Trophoblast cell (in vitro differentiated cells and primary cell): ENCODE results near the gene LYRM7.

Source experiments
- DNase-seq, 2 donors: peaks; one replicate each; pipeline ENCODE4 v3.0.0-alpha.2; 2016
- H2AFZ ChIP-seq: 2 replicates; pipeline ENCODE4 v1.6.1; 2013; ENCODE audit warnings: low read length, moderate library complexity, mild to moderate bottlenecking; ENCODE audit not compliant: insufficient read depth, poor library complexity
- H2AK5ac ChIP-seq: 2 replicates; pipeline ENCODE4 v1.6.1; 2013; ENCODE audit warnings: mild to moderate bottlenecking, low read length
- H2BK120ac ChIP-seq: 2 replicates; pipeline ENCODE4 v1.6.1; 2013; ENCODE audit warnings: low read length, mild to moderate bottlenecking, moderate library complexity; ENCODE audit not compliant: insufficient read depth, poor library complexity
- H2BK12ac ChIP-seq: 2 replicates; pipeline ENCODE4 v1.6.1; 2013; ENCODE audit warnings: mild to moderate bottlenecking, low read length, moderate library complexity
- H2BK5ac ChIP-seq: 2 replicates; pipeline ENCODE4 v1.6.1; 2013; ENCODE audit warnings: low read length, low read depth, moderate library complexity, mild to moderate bottlenecking; ENCODE audit not compliant: poor library complexity
- H3K14ac ChIP-seq: 2 replicates; pipeline ENCODE4 v1.6.1; 2013; ENCODE audit warnings: mild to moderate bottlenecking, low read length
- H3K18ac ChIP-seq: 2 replicates; pipeline ENCODE4 v1.6.1; 2013; ENCODE audit warnings: mild to moderate bottlenecking, low read length
- H3K23ac ChIP-seq: 2 replicates; pipeline ENCODE4 v1.6.1; 2013; ENCODE audit warnings: low read length
- H3K27ac ChIP-seq: 2 replicates; pipeline ENCODE4 v1.5.1; 2013; ENCODE audit warnings: low read depth, mild to moderate bottlenecking, inconsistent platforms, low read length, moderate library complexity
- H3K27me3 ChIP-seq: 2 replicates; pipeline ENCODE4 v1.6.1; 2013; ENCODE audit warnings: inconsistent platforms, mild to moderate bottlenecking, low read length, moderate library complexity; ENCODE audit not compliant: insufficient read depth
- H3K36me3 ChIP-seq, 2 experiments: 1 replicate in 1 of 2; 2 replicates in 1 of 2; pipeline ENCODE4 v1.6.1; 2013; ENCODE audit warnings: low read length in 2 of 2, mild to moderate bottlenecking in 2 of 2, moderate library complexity in 1 of 2; ENCODE audit not compliant: insufficient read depth in 2 of 2, control insufficient read depth in 1 of 2
- H3K4ac ChIP-seq: 2 replicates; pipeline ENCODE4 v1.6.1; 2013; ENCODE audit warnings: low read depth, mild to moderate bottlenecking, low read length, moderate library complexity
- H3K4me1 ChIP-seq, 2 experiments: 1 replicate in 1 of 2; 2 replicates in 1 of 2; pipeline ENCODE4 v1.6.1; 2013; ENCODE audit warnings: low read length in 2 of 2, mild to moderate bottlenecking in 2 of 2, moderate library complexity in 1 of 2; ENCODE audit not compliant: insufficient read depth in 2 of 2, control insufficient read depth in 1 of 2
- H3K4me2 ChIP-seq: 2 replicates; pipeline ENCODE4 v1.6.1; 2013; ENCODE audit warnings: inconsistent platforms, mild to moderate bottlenecking, low read length, moderate library complexity
- H3K4me3 ChIP-seq: 2 replicates; pipeline ENCODE4 v1.5.1; 2013; ENCODE audit warnings: mild to moderate bottlenecking, low read depth, low read length, inconsistent platforms
- H3K79me1 ChIP-seq: one replicate; pipeline ENCODE4 v1.6.1; 2013; ENCODE audit warnings: low read length
- H3K79me2 ChIP-seq: 2 replicates; pipeline ENCODE4 v1.6.1; 2013; ENCODE audit warnings: low read length, mild to moderate bottlenecking; ENCODE audit not compliant: control insufficient read depth, insufficient read depth, poor library complexity
- H3K9ac ChIP-seq: 2 replicates; pipeline ENCODE4 v1.6.1; 2013; ENCODE audit warnings: mild to moderate bottlenecking, low read length
- H3K9me3 ChIP-seq: 2 replicates; pipeline ENCODE4 v1.6.1; 2013; ENCODE audit warnings: low read depth, mild to moderate bottlenecking, control low read depth, inconsistent platforms, low read length; ENCODE audit not compliant: insufficient read depth
- H4K12ac ChIP-seq: 2 replicates; pipeline ENCODE4 v1.6.1; 2013; ENCODE audit warnings: low read depth, mild to moderate bottlenecking, low read length, moderate library complexity
- H4K8ac ChIP-seq: 2 replicates; pipeline ENCODE4 v1.6.1; 2013; ENCODE audit warnings: low read depth, mild to moderate bottlenecking, low read length, moderate library complexity
- H4K91ac ChIP-seq: one replicate; pipeline ENCODE4 v1.6.1; 2013; ENCODE audit warnings: low read depth, mild to moderate bottlenecking, low read length, moderate library complexity
- WGBS: extraction: QIAGEN DNeasy Blood & Tissue Kit; methylation state at CpG from one replicate; pipeline ENCODE4 v1.1.7; 2013; ENCODE audit warnings: missing lambda C conversion rate; ENCODE audit not compliant: insufficient read length, insufficient coverage; ENCODE audit errors: extremely low coverage; 5-methylcytosine and 5-hydroxymethylcytosine counted together

LYRM7 gene

DNA sequence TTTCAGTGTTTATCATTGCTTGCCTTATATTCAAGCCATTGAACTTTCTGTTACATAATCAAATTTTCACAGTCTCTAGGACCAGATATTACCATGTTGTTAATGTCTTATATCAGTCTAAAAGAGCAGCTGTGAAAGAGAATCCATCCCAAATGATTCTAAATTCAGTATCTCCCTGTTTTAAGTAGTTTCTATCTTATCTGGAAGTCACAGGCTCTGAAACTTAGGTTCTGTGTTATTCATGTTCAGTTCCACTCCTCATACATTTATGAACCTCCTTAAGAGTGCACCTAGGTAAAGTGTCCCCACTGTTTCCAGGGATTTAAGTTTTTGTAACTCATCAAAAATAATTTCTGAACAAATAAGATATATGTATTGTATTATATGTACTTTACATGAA lies 9.7 kb downstream of the LYRM7 start:
- Histone ChIP-seq H2BK120ac (no peak overlapping the region), H4K12ac (no peak overlapping the region), H3K9ac (no peak overlapping the region), H3K79me2 (no peaks in the 10 kb centered on the region), H3K4me3 (no peak overlapping the region), H3K23ac (no peak overlapping the region), H3K4me1 (no peaks in the 10 kb centered on the region), H2AK5ac (no peak overlapping the region), H3K27ac (no peak overlapping the region), H4K8ac (no peak overlapping the region), H3K18ac (no peak overlapping the region), H3K4me2 (no peak overlapping the region), H4K91ac (no peak overlapping the region), H3K36me3 (no peaks in the 10 kb centered on the region), H3K14ac (no peak overlapping the region), H3K4ac (no peak overlapping the region), H2BK5ac (no peak overlapping the region), H2AFZ (no peak overlapping the region), H2BK12ac (no peak overlapping the region), H3K79me1 (no peaks in the 10 kb centered on the region), H3K9me3 (no peaks in the 10 kb centered on the region), H3K27me3 (no peaks in the 10 kb centered on the region)
- no peak for DNase-seq

DNA sequence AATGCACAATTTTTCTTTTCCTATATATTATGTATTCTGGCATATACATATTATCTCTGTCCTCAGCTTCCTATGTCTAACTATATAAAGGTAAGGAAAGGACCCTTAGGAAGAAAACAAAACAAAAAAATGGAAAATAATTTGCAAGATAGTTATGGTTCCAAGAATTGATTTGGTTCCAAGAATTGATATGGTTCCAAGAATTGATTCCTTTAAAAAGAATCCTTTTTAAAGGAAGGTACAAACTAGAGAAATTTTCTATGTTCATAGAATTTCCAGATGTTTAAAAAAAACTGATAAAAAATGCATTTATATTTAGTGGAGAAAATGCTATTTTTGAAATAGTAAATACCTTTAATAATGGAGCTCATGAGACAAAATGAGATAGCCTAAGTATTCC lies 12.1 kb downstream of the LYRM7 start:
- H3K9me3 ChIP-seq, result no peaks in the 10 kb centered on the region
- no peaks in the 10 kb centered on the region for H3K4me1 ChIP-seq
- H3K79me2 ChIP-seq, result no peaks in the 10 kb centered on the region
- H3K9ac ChIP-seq, result no peak overlapping the region
- H3K14ac ChIP-seq, result no peak overlapping the region
- no peak overlapping the region for H2BK12ac ChIP-seq
- H3K4ac ChIP-seq, result no peak overlapping the region
- no peaks in the 10 kb centered on the region for H3K79me1 ChIP-seq
- no peak overlapping the region for H4K91ac ChIP-seq
- no peak for DNase-seq
- H2AFZ ChIP-seq, result no peak overlapping the region
- no peak overlapping the region for H2BK5ac ChIP-seq
- H3K4me3 ChIP-seq, result no peak overlapping the region
- H2AK5ac ChIP-seq, result no peak overlapping the region
- no peak overlapping the region for H3K27ac ChIP-seq
- no peak overlapping the region for H3K4me2 ChIP-seq
- no peak overlapping the region for H3K18ac ChIP-seq
- H3K36me3 ChIP-seq, result no peaks in the 10 kb centered on the region
- no peak overlapping the region for H4K12ac ChIP-seq
- no peak overlapping the region for H3K23ac ChIP-seq
- H3K27me3 ChIP-seq, result no peaks in the 10 kb centered on the region
- H4K8ac ChIP-seq, result no peak overlapping the region
- H2BK120ac ChIP-seq, result no peak overlapping the region

DNA sequence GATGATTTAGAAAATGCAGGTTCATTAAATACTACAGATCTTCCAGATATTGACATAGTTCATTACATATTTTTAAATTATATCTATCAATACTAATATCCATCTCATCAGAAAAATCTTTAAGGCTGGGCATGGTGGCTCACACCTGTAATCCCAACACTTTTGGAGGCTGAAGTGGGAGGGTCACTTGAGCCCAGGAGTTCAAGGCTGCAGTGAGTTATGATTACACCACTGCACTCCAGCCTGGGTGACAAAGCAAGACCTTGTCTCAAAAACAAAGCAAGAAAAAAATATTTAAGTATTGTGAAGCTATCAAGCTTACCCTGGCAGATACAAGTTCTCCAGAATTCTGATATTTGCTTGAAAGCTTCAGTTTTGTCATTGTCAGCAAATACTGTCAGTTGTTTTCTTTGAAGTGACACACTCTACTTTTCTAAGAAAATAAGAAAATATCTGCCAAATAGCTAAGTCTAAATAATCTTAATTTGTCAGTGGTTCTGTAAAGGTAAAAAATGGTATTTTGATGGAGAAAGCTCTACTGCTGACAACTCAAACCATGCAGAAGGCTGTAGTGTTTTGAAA lies 14.9 kb downstream of the LYRM7 start:
- no peak overlapping the region for H3K23ac ChIP-seq
- no peak overlapping the region for H3K18ac ChIP-seq
- no peak overlapping the region for H2BK120ac ChIP-seq
- no peak overlapping the region for H3K14ac ChIP-seq
- no peaks in the 10 kb centered on the region for H3K79me1 ChIP-seq
- H3K36me3 ChIP-seq, result no peaks in the 10 kb centered on the region
- no peak overlapping the region for H3K4me2 ChIP-seq
- H4K8ac ChIP-seq, result no peak overlapping the region
- no peak overlapping the region for H2BK5ac ChIP-seq
- no peaks in the 10 kb centered on the region for H3K27me3 ChIP-seq
- no peak overlapping the region for H3K27ac ChIP-seq
- H3K79me2 ChIP-seq, result no peaks in the 10 kb centered on the region
- no peak overlapping the region for H2AK5ac ChIP-seq
- no peaks in the 10 kb centered on the region for H3K9me3 ChIP-seq
- DNase-seq, result no peak
- no peaks in the 10 kb centered on the region for H3K4me1 ChIP-seq
- H3K4ac ChIP-seq, result no peak overlapping the region
- H3K9ac ChIP-seq, result no peak overlapping the region
- no peak overlapping the region for H2AFZ ChIP-seq
- H4K91ac ChIP-seq, result no peak overlapping the region
- no peak overlapping the region for H4K12ac ChIP-seq
- H2BK12ac ChIP-seq, result no peak overlapping the region
- no peak overlapping the region for H3K4me3 ChIP-seq

DNA sequence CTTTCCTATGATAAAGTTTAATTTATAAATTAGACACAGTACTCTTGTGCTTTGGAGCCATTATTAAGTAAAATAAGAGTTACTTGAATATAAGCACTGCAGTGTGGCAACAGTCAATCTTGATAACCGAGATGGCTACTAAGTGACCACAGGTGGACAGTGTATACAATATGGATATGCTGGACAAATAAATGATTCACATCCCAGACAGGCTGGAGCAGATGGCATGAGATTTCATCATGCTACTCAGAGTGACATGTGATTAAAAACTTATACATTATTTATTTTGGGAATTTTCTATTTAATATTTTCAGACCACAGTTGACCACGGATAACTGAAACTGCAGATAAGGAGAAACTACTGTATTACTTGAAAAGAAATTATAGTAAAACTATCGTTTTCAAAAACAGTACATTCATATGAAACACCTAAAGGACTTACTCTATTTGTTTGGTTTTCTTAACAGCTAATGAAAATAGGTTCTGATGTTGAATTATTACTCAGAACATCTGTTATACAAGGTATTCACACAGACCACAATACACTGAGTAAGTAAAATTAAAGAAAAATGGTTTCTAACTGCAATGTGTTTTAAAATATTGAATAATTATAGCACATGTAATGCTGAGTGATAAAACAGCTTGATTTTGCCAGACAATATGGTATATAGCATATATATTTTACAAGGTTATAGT lies 16.0 kb downstream of the LYRM7 start:
- Histone ChIP-seq H3K27ac (no peak overlapping the region), H3K79me1 (no peaks in the 10 kb centered on the region), H3K4me3 (no peak overlapping the region)

More for the DNA sequence above, 16.0 kb downstream of the LYRM7 start:
- Histone ChIP-seq H3K9ac (no peak overlapping the region), H3K18ac (no peak overlapping the region), H3K27me3 (no peaks in the 10 kb centered on the region), H3K4ac (no peak overlapping the region), H2AK5ac (no peak overlapping the region), H4K91ac (no peak overlapping the region), H4K12ac (no peak overlapping the region), H3K4me2 (no peak overlapping the region), H2AFZ (no peak overlapping the region), H3K79me2 (no peaks in the 10 kb centered on the region), H3K9me3 (no peaks in the 10 kb centered on the region), H2BK12ac (no peak overlapping the region), H3K4me1 (no peaks in the 10 kb centered on the region), H3K23ac (no peak overlapping the region), H4K8ac (no peak overlapping the region), H2BK120ac (no peak overlapping the region), H3K36me3 (no peaks in the 10 kb centered on the region), H3K14ac (no peak overlapping the region), H2BK5ac (no peak overlapping the region)
- DNase-seq, result no peak
- WGBS, result no CpG with 5 or more reads among the region's 3 CpGs
